K562 (cell line): Measurements from ENCODE around the gene CUL9.

Source experiments
- CTCF ChIP-seq, 3 experiments: IDR thresholded peaks in 2 of 3; conservative IDR thresholded peaks in 1 of 3; 2 replicates each; pipeline ENCODE4 v1.5.1; 2011 to 2012; ENCODE audit warnings: low read length in 3 of 3, mild to moderate bottlenecking in 3 of 3, control low read depth in 2 of 3, improper control_type of control experiment in 1 of 3, inconsistent platforms in 1 of 3, low read depth in 1 of 3, mixed read lengths in 1 of 3, moderate library complexity in 1 of 3; ENCODE audit not compliant: insufficient read depth in 2 of 3
- E2F3 ChIP-seq: fragments of 250-450 bp; sonication (Bioruptor Pico); IDR thresholded peaks from 2 replicates; pipeline ENCODE4 v1.4.0; 2020; ENCODE audit warnings: mild to moderate bottlenecking
- ELF4 ChIP-seq: fragments of 450-650 bp; formaldehyde crosslinking; IDR thresholded peaks from 2 replicates; pipeline ENCODE4 v1.4.0; 2022; ENCODE audit warnings: missing genetic modification characterization
- POLR2AphosphoS5 ChIP-seq: IDR thresholded peaks from 2 replicates; pipeline ENCODE4 v1.6.1; 2011; ENCODE audit warnings: mild to moderate bottlenecking, low read depth, low read length, moderate library complexity; ENCODE audit not compliant: control insufficient read depth, insufficient read depth
- RFX5 ChIP-seq: IDR thresholded peaks from 2 replicates; pipeline ENCODE4 v1.6.1; 2011; ENCODE audit warnings: low read depth, mild to moderate bottlenecking, improper control_type of control experiment, low read length
- U2AF2 ChIP-seq: fragments of 200-400 bp; formaldehyde crosslinking; optimal IDR thresholded peaks from 2 replicates; pipeline ENCODE3; 2017; ENCODE audit warnings: low read depth, mild to moderate bottlenecking, low read length

- TF ChIP-seq CTCF (IDR thresholded peaks at IDR 0.05 in 2 of 3, conservative IDR thresholded peaks at IDR 0.05 in 1 of 3; ENCODE audit: insufficient read depth in 2 of 3, low read depth in 1 of 3, low read length in 3 of 3) (no peak), POLR2AphosphoS5 (no peak), U2AF2 (no peak), ELF4 (CRISPR knock-in tag) (no peak), E2F3 (CRISPR knock-in tag) (no peak), RFX5 (no peak)
These were observed 31.4 kb downstream of the CUL9 start for GRCh38 chr6:43213431-43213830.
